K562 (cell line): ENCODE data around the gene FAM171A2. TPM values are rescaled to one million over a fixed set of nuclear protein-coding genes. Genes with fewer than 3 reads are reported as not detected.

Experiments
- ARHGAP35 ChIP-seq: fragments of 450-650 bp; IDR thresholded peaks from 2 replicates; pipeline ENCODE4 v1.6.1; 2018; ENCODE audit not compliant: partially characterized antibody
- PTRF ChIP-seq: fragments of 450-650 bp; IDR thresholded peaks from 2 replicates; pipeline ENCODE4 v1.6.1; 2016; ENCODE audit warnings: mild to moderate bottlenecking, missing genetic modification characterization, missing compliant biosample characterization
- polyA plus RNA-seq, 8 experiments: library from polyadenylated mRNA; depleted of rRNA in 4 of 8; stranded (reverse) in 5 of 8; unstranded in 3 of 8; fragments of >200 nt; fragmentation: Nextera tagmentation in 2 of 8; fragmentation: Illumina TruSeq in 1 of 8; extraction: Ambion mirVana in 2 of 8; extraction: Trizol in 1 of 8; gene quantifications; 2 replicates each; pipeline versions ENCODE4 v1.2.1 to v1.2.3, GENCODE V29; 2011 to 2014; ENCODE audit warnings: inconsistent platforms in 1 of 8, missing spikeins in 1 of 8
- total RNA-seq, 7 experiments: library from RNA; depleted of rRNA in 6 of 7; stranded (reverse); fragments of >200 nt in 6 of 7; fragmentation: Illumina TruSeq in 2 of 7; extraction: Trizol in 2 of 7; gene quantifications; 2 replicates each; pipeline versions ENCODE4 v1.2.1 to v1.2.3, GENCODE V29; 2011 to 2021; ENCODE audit warnings: low replicate concordance in 1 of 7
- TF ChIP-seq, protein P1 (sequence below): fragments of 450-650 bp; IDR thresholded peaks from 2 replicates; pipeline ENCODE4 v1.6.1; 2016; ENCODE audit warnings: mild to moderate bottlenecking, moderate library complexity
- TF ChIP-seq, protein P2 (sequence below): IDR thresholded peaks from 2 replicates; pipeline ENCODE4 v1.6.1; 2011; ENCODE audit not compliant: insufficient read length; ENCODE audit errors: extremely low read depth

Gene FAM171A2
- total and polyA plus RNA-seq, 9 of the 15 experiments (the other 6 are each of a cell fraction or from before 2014, with no cell fraction given) = 0.10 to 10.2 (median 2.0) TPM; not detected in 1

- TF ChIP-seq, protein P1, sequence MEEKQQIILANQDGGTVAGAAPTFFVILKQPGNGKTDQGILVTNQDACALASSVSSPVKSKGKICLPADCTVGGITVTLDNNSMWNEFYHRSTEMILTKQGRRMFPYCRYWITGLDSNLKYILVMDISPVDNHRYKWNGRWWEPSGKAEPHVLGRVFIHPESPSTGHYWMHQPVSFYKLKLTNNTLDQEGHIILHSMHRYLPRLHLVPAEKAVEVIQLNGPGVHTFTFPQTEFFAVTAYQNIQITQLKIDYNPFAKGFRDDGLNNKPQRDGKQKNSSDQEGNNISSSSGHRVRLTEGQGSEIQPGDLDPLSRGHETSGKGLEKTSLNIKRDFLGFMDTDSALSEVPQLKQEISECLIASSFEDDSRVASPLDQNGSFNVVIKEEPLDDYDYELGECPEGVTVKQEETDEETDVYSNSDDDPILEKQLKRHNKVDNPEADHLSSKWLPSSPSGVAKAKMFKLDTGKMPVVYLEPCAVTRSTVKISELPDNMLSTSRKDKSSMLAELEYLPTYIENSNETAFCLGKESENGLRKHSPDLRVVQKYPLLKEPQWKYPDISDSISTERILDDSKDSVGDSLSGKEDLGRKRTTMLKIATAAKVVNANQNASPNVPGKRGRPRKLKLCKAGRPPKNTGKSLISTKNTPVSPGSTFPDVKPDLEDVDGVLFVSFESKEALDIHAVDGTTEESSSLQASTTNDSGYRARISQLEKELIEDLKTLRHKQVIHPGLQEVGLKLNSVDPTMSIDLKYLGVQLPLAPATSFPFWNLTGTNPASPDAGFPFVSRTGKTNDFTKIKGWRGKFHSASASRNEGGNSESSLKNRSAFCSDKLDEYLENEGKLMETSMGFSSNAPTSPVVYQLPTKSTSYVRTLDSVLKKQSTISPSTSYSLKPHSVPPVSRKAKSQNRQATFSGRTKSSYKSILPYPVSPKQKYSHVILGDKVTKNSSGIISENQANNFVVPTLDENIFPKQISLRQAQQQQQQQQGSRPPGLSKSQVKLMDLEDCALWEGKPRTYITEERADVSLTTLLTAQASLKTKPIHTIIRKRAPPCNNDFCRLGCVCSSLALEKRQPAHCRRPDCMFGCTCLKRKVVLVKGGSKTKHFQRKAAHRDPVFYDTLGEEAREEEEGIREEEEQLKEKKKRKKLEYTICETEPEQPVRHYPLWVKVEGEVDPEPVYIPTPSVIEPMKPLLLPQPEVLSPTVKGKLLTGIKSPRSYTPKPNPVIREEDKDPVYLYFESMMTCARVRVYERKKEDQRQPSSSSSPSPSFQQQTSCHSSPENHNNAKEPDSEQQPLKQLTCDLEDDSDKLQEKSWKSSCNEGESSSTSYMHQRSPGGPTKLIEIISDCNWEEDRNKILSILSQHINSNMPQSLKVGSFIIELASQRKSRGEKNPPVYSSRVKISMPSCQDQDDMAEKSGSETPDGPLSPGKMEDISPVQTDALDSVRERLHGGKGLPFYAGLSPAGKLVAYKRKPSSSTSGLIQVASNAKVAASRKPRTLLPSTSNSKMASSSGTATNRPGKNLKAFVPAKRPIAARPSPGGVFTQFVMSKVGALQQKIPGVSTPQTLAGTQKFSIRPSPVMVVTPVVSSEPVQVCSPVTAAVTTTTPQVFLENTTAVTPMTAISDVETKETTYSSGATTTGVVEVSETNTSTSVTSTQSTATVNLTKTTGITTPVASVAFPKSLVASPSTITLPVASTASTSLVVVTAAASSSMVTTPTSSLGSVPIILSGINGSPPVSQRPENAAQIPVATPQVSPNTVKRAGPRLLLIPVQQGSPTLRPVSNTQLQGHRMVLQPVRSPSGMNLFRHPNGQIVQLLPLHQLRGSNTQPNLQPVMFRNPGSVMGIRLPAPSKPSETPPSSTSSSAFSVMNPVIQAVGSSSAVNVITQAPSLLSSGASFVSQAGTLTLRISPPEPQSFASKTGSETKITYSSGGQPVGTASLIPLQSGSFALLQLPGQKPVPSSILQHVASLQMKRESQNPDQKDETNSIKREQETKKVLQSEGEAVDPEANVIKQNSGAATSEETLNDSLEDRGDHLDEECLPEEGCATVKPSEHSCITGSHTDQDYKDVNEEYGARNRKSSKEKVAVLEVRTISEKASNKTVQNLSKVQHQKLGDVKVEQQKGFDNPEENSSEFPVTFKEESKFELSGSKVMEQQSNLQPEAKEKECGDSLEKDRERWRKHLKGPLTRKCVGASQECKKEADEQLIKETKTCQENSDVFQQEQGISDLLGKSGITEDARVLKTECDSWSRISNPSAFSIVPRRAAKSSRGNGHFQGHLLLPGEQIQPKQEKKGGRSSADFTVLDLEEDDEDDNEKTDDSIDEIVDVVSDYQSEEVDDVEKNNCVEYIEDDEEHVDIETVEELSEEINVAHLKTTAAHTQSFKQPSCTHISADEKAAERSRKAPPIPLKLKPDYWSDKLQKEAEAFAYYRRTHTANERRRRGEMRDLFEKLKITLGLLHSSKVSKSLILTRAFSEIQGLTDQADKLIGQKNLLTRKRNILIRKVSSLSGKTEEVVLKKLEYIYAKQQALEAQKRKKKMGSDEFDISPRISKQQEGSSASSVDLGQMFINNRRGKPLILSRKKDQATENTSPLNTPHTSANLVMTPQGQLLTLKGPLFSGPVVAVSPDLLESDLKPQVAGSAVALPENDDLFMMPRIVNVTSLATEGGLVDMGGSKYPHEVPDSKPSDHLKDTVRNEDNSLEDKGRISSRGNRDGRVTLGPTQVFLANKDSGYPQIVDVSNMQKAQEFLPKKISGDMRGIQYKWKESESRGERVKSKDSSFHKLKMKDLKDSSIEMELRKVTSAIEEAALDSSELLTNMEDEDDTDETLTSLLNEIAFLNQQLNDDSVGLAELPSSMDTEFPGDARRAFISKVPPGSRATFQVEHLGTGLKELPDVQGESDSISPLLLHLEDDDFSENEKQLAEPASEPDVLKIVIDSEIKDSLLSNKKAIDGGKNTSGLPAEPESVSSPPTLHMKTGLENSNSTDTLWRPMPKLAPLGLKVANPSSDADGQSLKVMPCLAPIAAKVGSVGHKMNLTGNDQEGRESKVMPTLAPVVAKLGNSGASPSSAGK = no peak
- TF ChIP-seq ARHGAP35 (no peak), PTRF (tag) (no peak)
- TF ChIP-seq, protein P2, sequence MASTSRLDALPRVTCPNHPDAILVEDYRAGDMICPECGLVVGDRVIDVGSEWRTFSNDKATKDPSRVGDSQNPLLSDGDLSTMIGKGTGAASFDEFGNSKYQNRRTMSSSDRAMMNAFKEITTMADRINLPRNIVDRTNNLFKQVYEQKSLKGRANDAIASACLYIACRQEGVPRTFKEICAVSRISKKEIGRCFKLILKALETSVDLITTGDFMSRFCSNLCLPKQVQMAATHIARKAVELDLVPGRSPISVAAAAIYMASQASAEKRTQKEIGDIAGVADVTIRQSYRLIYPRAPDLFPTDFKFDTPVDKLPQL = no peak
Observed at GRCh38 chr17:44359006-44359405, 4.6 kb downstream of the FAM171A2 start (continued).
